Rectal smooth muscle tissue (tissue), 1 donor: ENCODE data around the gene PRRG2.
A peak's percentile ranks its signal among the peaks of the same experiment; 100 is the strongest.
"Not testable (repeated sequence)": the region's sequence is repeated elsewhere in the genome, so short reads cannot be mapped to it uniquely, and the experiment has no call there.

Source experiments
- H3K27ac ChIP-seq: one replicate; pipeline ENCODE4 v1.7.0; 2013; ENCODE audit warnings: low read depth, low read length, inconsistent platforms
- H3K27me3 ChIP-seq: one replicate; pipeline ENCODE4 v1.7.0; 2013; ENCODE audit warnings: low read length; ENCODE audit not compliant: control insufficient read depth, insufficient read depth
- H3K36me3 ChIP-seq: one replicate; pipeline ENCODE4 v1.7.0; 2013; ENCODE audit warnings: low read length; ENCODE audit not compliant: control insufficient read depth, insufficient read depth
- H3K4me1 ChIP-seq: one replicate; pipeline ENCODE4 v1.7.0; 2013; ENCODE audit warnings: low read length; ENCODE audit not compliant: control insufficient read depth, insufficient read depth
- H3K4me3 ChIP-seq: one replicate; pipeline ENCODE4 v1.7.0; 2013; ENCODE audit warnings: low read length
- H3K9ac ChIP-seq: one replicate; pipeline ENCODE4 v1.7.0; 2013; ENCODE audit warnings: low read length

The PRRG2 gene

DNA sequence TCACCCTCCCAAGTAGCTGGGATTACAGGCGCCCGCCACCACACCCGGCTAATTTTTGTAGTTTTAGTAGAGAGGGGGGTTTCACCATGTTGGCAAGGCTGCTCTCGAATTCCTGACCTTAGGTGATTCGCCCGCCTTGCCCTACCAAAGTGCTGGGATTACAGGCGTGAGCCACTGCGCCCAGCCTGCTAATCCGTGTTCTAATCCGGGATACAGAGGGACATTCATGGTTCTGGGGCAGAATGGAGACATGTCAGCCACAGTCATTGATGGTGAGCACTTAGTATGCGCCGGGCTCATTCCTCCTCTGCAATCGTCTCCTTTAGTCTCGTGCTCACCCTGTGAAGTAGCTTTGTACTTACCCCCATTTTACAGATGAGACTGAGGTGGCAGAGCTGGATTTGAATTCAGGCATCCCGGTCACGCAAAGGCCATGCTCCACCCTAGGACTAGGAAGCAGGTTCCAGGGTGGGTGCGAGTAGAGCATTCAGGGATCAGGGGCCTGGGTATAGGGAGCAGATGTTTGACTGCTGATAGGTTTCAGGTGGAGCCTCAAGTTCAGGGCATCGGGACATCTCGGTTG lies 50.6 kb downstream of the PRRG2 start:
- no peaks in the 10 kb centered on the region for H3K36me3 ChIP-seq
- H3K4me1 ChIP-seq, result peaks cover 5% of the 10 kb centered on the region
- H3K27me3 ChIP-seq, result no peaks in the 10 kb centered on the region
- H3K9ac ChIP-seq, result no peak overlapping the region
- H3K4me3 ChIP-seq, result no peak overlapping the region
- H3K27ac ChIP-seq, result no peak overlapping the region

DNA sequence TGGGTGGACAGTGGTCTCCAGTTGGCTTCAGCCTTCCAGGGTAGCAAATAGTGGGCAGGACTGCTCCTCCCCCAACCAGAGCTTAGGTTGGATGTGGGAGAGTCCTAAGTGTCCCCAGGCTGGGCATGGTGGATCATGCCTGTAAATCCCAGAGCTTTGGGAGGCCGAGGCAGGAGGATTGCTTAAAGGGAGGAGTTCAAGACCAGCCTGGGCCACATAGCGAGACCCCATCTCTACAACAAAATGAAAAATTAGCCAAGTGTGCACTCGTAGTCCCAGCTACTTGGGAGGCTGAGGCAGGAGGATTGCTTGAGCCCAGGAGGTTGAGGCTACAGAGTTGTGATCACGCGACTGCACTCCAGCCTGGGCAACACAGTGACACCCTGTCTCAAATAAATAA lies 51.5 kb downstream of the PRRG2 start:
- H3K4me1 ChIP-seq, result peaks cover 5% of the 10 kb centered on the region

DNA sequence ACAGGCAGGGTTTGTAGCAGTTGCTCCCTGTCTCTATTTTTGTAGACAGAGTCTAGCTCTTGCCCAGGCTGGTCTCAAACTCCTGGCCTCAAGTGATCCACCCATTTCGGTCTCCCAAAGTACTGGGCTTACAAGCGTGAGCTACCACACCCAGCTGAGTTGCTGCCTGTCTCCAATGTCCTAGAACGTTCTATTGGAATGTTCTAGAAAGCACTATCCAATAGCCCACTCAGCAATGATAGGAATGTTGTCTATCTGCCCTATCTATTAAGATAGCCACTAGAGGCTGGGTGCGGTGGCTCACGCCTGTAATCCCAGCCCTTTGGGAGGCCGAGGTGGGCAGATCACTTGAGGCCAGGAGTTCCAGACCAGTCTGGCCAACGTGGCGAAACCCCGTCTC lies 52.2 kb downstream of the PRRG2 start:
- not testable (repeated sequence) for H3K4me3 ChIP-seq, H3K27me3 ChIP-seq, H3K36me3 ChIP-seq, H3K4me1 ChIP-seq, H3K27ac ChIP-seq, H3K9ac ChIP-seq

More for the DNA sequence above, 51.5 kb downstream of the PRRG2 start:
- Histone ChIP-seq H3K27me3 (no peaks in the 10 kb centered on the region), H3K4me3 (no peak overlapping the region), H3K27ac (no peak overlapping the region), H3K36me3 (no peaks in the 10 kb centered on the region), H3K9ac (no peak overlapping the region)

DNA sequence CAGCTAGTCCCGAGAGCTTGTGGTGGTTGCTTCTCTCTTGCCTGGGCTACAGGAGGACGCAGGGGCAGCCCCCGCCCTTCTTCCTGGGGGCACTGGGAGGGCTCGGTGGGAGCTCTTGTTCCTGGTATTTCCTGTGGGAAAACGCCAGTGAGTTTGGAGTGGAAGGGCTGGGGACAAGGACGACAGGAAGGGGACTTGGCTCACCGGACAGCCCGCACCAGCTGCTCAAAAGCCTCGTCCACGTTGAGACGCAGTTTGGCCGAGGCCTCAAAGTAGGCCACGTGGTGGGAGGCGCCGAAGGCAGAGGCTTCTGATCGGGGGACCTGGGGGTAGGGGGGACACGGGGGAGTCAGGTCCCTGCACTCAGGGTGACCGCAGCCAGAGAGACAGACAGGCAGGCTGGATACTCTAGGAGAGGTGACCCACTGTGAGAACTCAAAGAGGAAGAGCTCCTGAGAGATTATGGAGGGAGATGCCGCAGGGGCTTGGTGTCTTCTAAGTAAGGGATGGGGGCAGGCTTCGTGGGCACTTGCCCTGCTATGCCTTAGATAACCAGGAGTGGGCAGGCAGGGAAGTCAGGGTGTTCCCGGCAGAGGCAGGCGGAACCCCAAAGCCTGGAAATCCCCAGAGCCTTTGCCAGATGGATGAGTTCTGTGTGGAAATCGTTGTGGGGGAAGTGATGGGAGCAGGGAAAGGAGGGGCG lies 54.6 kb downstream of the PRRG2 start:
- Histone ChIP-seq H3K36me3 (no peaks in the 10 kb centered on the region), H3K4me1 (peaks cover 10% of the 10 kb centered on the region), H3K9ac (no peak overlapping the region), H3K4me3 (no peak overlapping the region), H3K27ac (no peak overlapping the region), H3K27me3 (no peaks in the 10 kb centered on the region)

DNA sequence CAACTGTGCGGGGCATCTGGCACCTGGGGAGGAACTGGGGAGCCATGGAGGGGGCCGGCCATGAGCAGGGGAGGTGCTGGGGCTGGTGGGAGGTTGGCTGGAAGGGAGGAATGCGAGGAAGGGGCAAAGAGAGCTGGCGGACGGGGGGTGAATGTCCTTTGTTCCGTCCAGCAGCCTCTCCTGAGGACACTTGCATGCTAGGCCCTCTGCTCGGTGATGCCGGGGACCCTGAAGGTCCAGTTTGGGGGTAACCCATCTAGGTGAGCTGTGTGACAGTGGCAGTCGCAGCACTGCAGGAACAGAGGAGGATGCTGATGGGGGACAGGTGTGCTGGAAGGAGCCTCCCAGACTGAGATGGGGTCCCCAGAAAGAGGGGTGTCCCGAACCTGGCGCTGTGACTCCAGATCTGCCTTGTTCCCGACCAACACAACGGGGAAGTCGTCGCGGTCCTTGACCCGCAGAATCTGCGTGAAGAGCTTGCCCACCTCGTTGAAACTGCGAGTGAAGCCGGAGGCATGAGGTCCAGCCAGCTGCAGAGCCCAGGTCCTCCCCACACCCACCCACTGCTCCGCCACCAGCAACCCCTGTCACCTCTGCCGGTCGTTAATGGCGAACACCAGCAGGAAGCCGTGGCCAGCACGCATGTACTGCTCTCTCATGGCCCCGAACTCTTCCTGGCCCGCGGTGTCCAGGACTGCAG lies 55.3 kb downstream of the PRRG2 start:
- Histone ChIP-seq H3K4me3 (no peak overlapping the region), H3K9ac (no peak overlapping the region), H3K27me3 (no peaks in the 10 kb centered on the region), H3K27ac (no peak overlapping the region), H3K4me1 (peaks cover 5% of the 10 kb centered on the region), H3K36me3 (no peaks in the 10 kb centered on the region)

DNA sequence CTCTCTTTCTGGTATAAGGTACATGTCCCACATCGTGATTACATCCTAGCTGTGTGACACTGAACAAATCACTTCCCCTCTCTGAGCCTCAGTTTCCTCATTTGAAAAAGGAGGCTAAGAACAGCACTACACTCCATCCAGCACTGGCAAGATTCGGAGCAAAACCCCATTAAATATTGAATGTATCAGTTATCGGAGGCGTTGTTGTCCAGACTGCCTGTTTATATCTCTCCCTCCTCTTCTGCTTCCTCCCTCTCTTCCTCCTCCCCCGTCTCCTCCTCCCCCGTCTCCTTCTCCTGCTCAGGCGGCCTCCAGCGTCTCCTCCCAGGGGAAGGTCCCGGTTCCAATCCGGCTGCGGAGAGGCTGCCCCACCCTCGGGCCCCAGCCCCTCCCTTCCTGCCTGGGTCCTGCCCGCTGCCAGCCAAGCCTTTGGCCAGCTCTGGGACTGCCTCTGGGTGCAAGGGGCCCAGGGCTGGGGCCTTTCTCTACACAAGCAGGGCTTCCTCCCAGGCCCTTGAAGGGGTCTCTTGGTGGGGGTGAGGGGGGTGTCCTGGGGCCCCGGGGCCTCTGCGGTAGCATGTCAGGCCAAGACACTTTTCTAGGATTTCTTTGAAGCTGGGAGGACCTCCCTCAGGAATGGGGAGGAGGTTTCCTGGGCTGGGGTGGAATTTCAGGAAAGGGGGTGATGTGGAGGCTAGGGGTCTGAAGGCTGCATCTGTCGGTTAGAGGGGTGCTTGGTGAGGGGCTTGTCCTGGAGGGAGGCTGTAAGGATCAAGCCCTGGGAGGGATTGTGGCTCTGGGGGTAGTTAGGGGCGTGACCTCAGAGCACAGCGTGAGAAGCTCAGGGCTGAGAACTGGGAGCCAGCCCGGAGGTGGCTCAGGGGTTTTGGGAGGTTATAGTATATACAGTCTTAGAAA lies 57.0 kb downstream of the PRRG2 start:
- Histone ChIP-seq H3K9ac (peak overlapping the region; percentile 30), H3K36me3 (no peaks in the 10 kb centered on the region), H3K4me1 (peaks cover 10% of the 10 kb centered on the region), H3K27ac (peak overlapping the region; percentile 70), H3K27me3 (no peaks in the 10 kb centered on the region), H3K4me3 (peak overlapping the region; percentile 68)

DNA sequence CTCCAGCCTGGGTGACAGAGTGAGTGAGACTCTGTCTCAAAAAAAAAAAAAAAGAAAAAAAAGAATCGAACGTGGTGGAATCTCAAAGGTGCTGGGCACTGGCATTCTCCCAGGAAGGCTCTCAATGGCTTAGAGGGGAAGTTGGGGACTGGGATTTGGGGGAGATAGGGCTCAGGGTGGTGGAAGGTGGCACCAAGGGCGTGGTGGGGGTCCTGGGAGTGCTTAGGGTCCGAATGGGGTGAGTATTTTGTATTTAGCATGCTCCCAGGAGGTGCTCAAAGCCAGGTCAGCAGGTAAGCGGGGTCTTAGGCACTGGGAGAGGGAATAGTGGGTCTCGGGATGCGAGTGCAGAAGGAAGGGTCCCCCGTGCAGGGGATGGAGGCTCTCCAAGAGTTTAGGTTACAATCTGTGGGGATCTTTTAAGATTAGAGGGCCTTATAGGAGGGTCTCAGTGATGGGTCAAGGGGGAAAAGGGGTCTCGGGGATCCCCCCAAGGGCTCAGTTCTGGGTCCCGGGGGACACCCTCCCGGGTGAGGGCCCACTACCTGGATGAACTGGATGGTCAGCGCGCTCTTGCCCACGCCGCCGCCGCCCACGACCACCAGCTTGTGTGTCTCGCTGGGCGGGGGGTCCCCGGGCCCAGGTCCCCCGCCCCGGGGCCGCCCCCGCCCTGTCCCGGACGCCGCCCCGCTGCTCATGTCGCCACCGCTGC lies 58.4 kb downstream of the PRRG2 start:
- no peaks in the 10 kb centered on the region for H3K36me3 ChIP-seq
- H3K27me3 ChIP-seq, result no peaks in the 10 kb centered on the region
- peaks cover 20% of the 10 kb centered on the region for H3K4me1 ChIP-seq
- H3K9ac ChIP-seq, result peak overlapping the region; percentile 91
- peak overlapping the region; percentile 100 for H3K27ac ChIP-seq
- H3K4me3 ChIP-seq, result peak overlapping the region; percentile 89

DNA sequence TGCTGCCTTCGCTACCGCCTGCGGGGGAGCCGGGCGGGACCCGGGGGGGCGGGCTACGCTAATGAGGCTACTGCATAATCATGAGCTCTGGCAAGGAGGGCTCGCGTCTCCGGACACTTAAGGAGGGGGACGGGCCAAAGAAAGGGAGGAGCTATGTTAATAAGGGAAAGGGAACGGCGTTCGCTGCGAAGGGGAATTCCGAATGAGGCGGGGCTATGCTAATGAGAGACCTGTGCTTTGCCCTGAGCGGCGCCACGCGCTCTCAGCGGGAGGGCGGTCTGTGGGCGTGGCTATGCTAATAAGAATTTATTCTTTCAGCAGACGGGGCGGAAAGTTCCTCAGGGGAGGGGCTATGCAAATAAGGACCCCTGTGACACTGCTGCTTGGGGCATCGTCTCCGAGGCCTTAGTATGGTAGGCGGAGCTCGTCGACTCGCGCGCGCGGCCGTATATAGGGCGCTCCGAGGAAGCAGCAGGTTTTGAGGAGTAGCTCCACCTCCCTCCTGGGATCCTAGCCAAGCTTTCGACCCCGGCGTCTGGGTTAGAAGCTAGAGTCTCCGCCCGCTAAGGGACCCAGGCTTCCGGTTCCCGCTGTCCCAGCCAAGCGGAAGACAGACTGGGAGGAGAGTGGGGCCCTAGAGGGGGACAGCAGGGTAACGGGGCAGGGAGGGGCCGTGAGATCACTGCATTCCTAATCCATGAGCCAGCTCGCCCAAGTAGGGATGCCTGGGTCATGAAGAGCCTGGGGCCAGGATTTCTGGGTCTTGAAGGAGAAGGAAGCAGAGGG lies 59.2 kb downstream of the PRRG2 start, which contains the start of gene RRAS:
Gene RRAS (minus strand): TSS at position 31 of the 786 bp plus-strand sequence. CDS start 45 bp downstream, outside the sequence.
- Histone ChIP-seq H3K36me3 (no peaks in the 10 kb centered on the region), H3K4me3 (peak within 1 kb of the TSS; percentile 89), H3K9ac (peak within 1 kb of the TSS; percentile 96), H3K27ac (peak within 1 kb of the TSS; percentile 100), H3K27me3 (no peaks in the 10 kb centered on the region), H3K4me1 (peaks cover 20% of the 10 kb centered on the region)
